GM19395 (cell line): ENCODE data around the gene ABLIM1.

ENCODE experiments used
- ATAC-seq: cut with Tn5 transposase; IDR thresholded peaks from one replicate; pipeline ENCODE4 v1.9.1; 2021; ENCODE audit warnings: mild to moderate bottlenecking, moderate library complexity; ENCODE audit not compliant: unreplicated experiment

The ABLIM1 gene

GRCh38 chr10:114397651-114398145 lies 260.4 kb downstream of the ABLIM1 start:
- no peak for ATAC-seq

- no peak for ATAC-seq
Measured at GRCh38 chr10:114396464-114396863, 261.6 kb downstream of the ABLIM1 start.

DNA sequence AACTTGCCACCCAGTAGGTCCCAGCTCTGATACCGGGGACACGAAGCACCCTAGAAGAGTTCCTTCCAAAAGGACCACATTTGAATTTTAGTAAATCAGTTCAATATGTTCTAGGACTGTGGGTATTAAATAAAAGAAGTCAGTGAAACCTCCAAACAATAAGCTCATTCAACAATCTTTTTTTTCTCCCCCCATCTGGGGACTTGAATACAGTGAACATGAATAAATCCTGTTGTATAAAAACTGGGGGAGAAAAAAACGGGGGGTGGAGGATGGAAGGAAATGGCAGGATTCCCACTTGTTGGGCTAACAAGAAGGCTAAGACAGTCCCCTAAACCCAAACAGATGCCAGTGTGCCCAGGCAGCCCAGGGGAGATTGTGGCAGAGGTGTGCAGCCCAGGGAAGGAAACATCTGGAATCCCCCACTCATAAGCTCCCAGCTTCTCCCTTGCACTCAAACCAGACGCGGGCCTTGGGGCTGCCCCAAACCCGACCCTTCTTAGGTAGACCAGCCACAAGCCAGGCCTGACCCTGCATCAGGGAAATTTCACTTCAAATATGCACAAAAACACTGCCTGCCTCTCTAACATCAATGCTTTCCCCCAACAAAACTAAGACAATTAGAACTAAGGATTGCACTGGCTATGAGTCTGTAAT lies 262.6 kb downstream of the ABLIM1 start:
- ATAC-seq: no peak

GRCh38 chr10:114394531-114394930 lies 263.5 kb downstream of the ABLIM1 start:
- ATAC-seq: no peak

GRCh38 chr10:114393886-114394285 lies 264.2 kb downstream of the ABLIM1 start:
- ATAC-seq: no peak

DNA sequence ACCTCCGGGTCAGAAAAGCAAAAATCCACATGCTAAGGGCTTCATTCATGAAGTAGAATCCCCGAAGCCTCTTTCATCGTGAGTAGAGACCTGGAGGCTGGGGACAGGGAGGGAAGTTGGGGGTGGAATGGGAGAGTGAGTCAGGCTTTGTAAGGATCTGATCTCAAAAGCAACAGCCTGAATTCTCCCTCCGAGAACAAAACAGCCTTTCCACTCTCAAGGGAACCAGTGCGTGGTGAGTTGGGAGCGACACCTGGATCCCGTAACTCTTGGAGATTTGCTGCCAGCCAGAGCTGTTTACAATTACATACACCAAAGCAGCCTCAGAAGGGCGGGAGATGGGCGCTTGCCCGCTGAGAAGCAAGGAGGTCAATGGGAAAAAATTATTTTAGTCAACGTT lies 264.6 kb downstream of the ABLIM1 start:
- no peak for ATAC-seq

DNA sequence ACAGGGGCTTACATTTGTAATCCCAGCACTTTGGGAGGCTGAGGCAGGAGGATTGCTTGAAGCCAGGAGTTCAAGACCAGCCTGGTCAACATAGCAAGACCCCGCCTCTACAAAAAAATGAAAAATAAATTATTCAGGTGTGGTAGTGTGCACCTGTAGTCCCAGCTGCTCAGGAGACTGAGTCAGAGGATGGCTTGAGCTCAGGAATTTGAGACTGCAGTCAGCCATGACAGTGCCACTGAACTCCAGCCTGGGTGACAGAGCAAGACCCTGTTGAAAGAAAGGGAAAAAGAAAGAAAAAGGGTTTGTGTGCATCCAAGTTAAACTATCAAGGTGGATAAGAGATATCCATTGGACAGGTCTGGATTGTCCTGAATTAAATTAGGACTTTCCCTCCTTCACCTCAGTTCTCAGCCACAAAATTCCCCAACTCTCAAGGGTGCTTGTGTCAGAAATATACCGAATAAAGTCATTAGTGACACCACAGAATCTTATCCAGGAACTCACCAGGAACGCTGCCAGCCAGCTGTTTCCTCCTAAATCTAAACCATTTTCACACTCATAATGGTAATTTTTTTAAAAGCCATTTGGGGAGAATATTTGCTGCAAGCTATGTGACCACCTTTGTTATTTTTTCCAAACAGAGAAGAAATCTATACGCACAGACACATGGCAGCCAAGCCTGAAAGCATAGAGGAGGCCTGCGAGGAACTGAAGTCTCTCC lies 265.8 kb downstream of the ABLIM1 start:
- no peak for ATAC-seq

- no peak for ATAC-seq
Measured at GRCh38 chr10:114391599-114391998, 266.5 kb downstream of the ABLIM1 start.

DNA sequence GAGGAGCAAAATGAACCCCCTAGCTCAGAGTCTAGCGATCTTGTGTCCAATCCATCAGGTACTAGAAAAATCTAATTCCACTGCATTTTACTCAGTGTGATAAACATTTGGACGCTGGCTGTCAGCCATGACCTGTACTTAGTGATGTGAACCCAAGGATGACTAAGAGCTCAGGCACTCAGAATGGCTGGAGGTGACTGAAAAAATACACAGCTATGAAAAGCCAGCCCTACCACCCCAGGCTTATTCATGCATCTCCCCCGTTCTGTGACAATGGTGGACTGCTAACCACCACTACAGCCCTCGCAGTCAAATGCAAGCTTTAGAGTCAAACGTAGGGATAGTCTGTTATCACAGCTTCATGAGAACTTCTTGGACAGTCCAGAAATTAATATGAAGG lies 268.6 kb downstream of the ABLIM1 start:
- ATAC-seq: no peak

- peak; percentile 83 for ATAC-seq
Measured at GRCh38 chr10:114388275-114388674, 269.8 kb downstream of the ABLIM1 start.

GRCh38 chr10:114387784-114388183 lies 270.3 kb downstream of the ABLIM1 start:
- ATAC-seq: no peak

GRCh38 chr10:114386452-114386851 lies 271.6 kb downstream of the ABLIM1 start:
- ATAC-seq: no peak

DNA sequence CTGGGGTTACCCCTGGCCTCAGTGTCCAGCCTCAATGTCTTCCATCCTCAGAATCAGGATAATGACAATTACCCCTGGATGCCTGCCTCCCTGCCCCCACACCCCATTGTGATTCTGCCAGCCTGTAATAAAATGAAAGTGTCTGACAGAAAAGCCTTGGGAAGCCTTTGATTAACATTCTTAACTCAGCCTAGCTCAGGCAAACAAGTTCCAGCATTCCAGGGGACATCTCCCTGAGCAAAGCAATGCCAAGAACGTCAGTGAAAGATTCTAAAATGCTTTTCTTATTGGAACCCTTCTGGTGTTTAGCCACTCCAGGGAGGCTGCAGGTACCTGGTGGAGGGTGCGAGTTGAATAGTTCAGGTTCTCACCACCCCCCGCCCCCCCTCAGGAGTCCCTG lies 272.5 kb downstream of the ABLIM1 start:
- ATAC-seq: no peak

GRCh38 chr10:114384601-114385000 lies 273.5 kb downstream of the ABLIM1 start:
- no peak for ATAC-seq

DNA sequence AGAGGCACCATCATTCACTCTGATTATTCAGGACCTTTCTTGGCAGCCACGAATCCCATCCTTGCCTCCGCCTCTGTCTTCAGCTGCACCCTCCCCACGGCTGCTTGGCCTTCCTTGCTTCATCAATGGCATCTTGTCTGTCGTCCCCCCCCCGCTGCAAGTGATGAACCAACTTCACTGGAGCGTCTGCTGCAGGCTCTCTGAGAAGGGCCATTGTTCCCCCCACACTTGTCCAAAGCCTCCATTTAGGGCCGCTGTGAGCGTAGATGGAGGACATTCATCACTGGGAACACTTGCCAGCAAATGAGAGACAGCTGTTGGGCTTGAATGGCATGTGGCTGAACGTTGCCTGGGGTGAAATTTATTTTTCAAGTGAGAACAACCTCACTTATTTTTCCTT lies 273.9 kb downstream of the ABLIM1 start:
- no peak for ATAC-seq
